HCT116 (cell line): Measurements from ENCODE around the gene KCND2. TPM values are rescaled to one million over a fixed set of nuclear protein-coding genes. Genes with fewer than 3 reads are reported as not detected.

Experiments used
- ATAC-seq: fragments of 200-7000 bp; cut with Tn5 transposase; 2 replicates; pipeline ENCODE4 v1.9.1; 2020; ENCODE audit warnings: mild to moderate bottlenecking, moderate library complexity
- BruUV-seq: library from RNA; stranded (reverse); fragments of 400-500 nt; replicated peaks from 2 replicates; lab custom pipeline; 2021; lab: Mats Ljungman, UMichigan
- CTCF ChIA-PET: fragments of 300-600 bp; sonication (Branson Sonifier 250); formaldehyde crosslinking; loops from one replicate; lab custom pipeline; 2021; ENCODE audit warnings: antibody characterized with exemption; lab: Charles Lee
- POLR2A ChIA-PET: fragments of 300-600, 350-600 bp; sonication (Branson Sonifier 250); formaldehyde crosslinking; loops from one replicate; lab custom pipeline; 2021; ENCODE audit warnings: antibody characterized with exemption; lab: Charles Lee
- RAD21 ChIA-PET, 2 experiments: fragments of 300-600 bp; sonication (Branson Sonifier 250); formaldehyde crosslinking; loops; one replicate each; lab custom pipeline; 2023; ENCODE audit warnings: low total read pairs in 2 of 2; ENCODE audit not compliant: uncharacterized antibody in 2 of 2, unreplicated experiment in 2 of 2, low non-redundant PET in 1 of 2; lab: Charles Lee
- DNase-seq: peaks from one replicate; pipeline ENCODE4 v3.0.0-alpha.2; 2010; ENCODE audit warnings: low read depth, low spot score
- H2AFZ ChIP-seq: fragments of 200-600 bp; shearing (Covaris generic), sonication (generic); 2 replicates; pipeline ENCODE4 v1.6.1; 2017; ENCODE audit warnings: low read depth, mixed run types, mixed read lengths, antibody characterized with exemption, low read length; ENCODE audit not compliant: poor library complexity, severe bottlenecking
- H3K27ac ChIP-seq: 2 replicates; pipeline ENCODE4 v1.5.1; 2012; ENCODE audit warnings: low read depth, low read length
- H3K27me3 ChIP-seq: fragments of 200-600 bp; sonication (generic); 2 replicates; pipeline ENCODE4 v1.6.1; 2016; ENCODE audit warnings: mixed run types, low read length, mixed read lengths; ENCODE audit not compliant: insufficient read depth
- H3K36me3 ChIP-seq, 2 experiments: fragments of 200-500 bp in 1 of 2; fragments of 200-600 bp in 1 of 2; sonication (Bioruptor generic) in 1 of 2; sonication (generic) in 1 of 2; 2 replicates each; pipeline versions ENCODE4 v1.5.1 to v1.6.1; 2014 to 2016; ENCODE audit warnings: low read length in 2 of 2, inconsistent platforms in 1 of 2, mixed read lengths in 1 of 2, mixed run types in 1 of 2; ENCODE audit not compliant: insufficient read depth in 2 of 2, control insufficient read depth in 1 of 2
- H3K4me1 ChIP-seq, 2 experiments: fragments of 200-600 bp in 1 of 2; sonication (generic) in 1 of 2; 2 replicates each; pipeline versions ENCODE4 v1.5.1 to v1.6.1; 2012 to 2017; ENCODE audit warnings: low read length in 2 of 2, inconsistent platforms in 1 of 2, mild to moderate bottlenecking in 1 of 2, mixed read lengths in 1 of 2, mixed run types in 1 of 2, moderate library complexity in 1 of 2; ENCODE audit not compliant: insufficient read depth in 2 of 2, control insufficient read depth in 1 of 2
- H3K4me2 ChIP-seq: fragments of 200-600 bp; sonication (generic); 2 replicates; pipeline ENCODE4 v1.6.1; 2017; ENCODE audit warnings: mixed run types, low read length, mixed read lengths
- H3K4me3 ChIP-seq, 2 experiments: fragments of 200-600 bp in 1 of 2; sonication (generic) in 1 of 2; replicated peaks in 1 of 2; 2 replicates each; pipeline ENCODE4 v1.5.1; 2011 to 2016; ENCODE audit warnings: low read length in 2 of 2, control low read depth in 1 of 2, low read depth in 1 of 2, mild to moderate bottlenecking in 1 of 2, mixed read lengths in 1 of 2, mixed run types in 1 of 2
- H3K79me2 ChIP-seq: fragments of 200-600 bp; sonication (generic); 2 replicates; pipeline ENCODE4 v1.6.1; 2017; ENCODE audit warnings: mild to moderate bottlenecking, mixed run types, low read length, moderate library complexity, mixed read lengths; ENCODE audit not compliant: insufficient read depth
- H3K9ac ChIP-seq: fragments of 200-600 bp; sonication (generic); 2 replicates; pipeline ENCODE4 v1.6.1; 2016; ENCODE audit warnings: low read length, mixed read lengths
- H3K9me2 ChIP-seq: fragments of 200-600 bp; sonication (generic), shearing (Covaris generic); 2 replicates; pipeline ENCODE4 v1.6.1; 2017; ENCODE audit warnings: mixed run types, mild to moderate bottlenecking, moderate library complexity; ENCODE audit not compliant: insufficient read depth
- H3K9me3 ChIP-seq, 2 experiments: fragments of 200-500 bp in 1 of 2; fragments of 200-600 bp in 1 of 2; sonication (Bioruptor generic) in 1 of 2; sonication (generic) in 1 of 2; 2 replicates each; pipeline ENCODE4 v1.6.1; 2014 to 2017; ENCODE audit warnings: low read length in 2 of 2, mixed read lengths in 2 of 2, inconsistent platforms in 1 of 2, low read depth in 1 of 2, mild to moderate bottlenecking in 1 of 2, mixed run types in 1 of 2, moderate library complexity in 1 of 2; ENCODE audit not compliant: control insufficient read depth in 1 of 2, insufficient read depth in 1 of 2
- H4K20me1 ChIP-seq: fragments of 200-600 bp; sonication (generic), shearing (Covaris generic); 2 replicates; pipeline ENCODE4 v1.6.1; 2017; ENCODE audit warnings: mixed run types, mild to moderate bottlenecking, moderate library complexity; ENCODE audit not compliant: insufficient read depth
- ATF3 ChIP-seq: IDR thresholded peaks from 2 replicates; pipeline ENCODE4 v1.6.1; 2012
- CBX3 ChIP-seq: IDR thresholded peaks from 2 replicates; pipeline ENCODE4 v1.6.1; 2012; ENCODE audit warnings: low read depth
- CTCF ChIP-seq, 3 experiments: fragments of 200-600 bp in 1 of 3; sonication (generic) in 1 of 3; IDR thresholded peaks in 2 of 3; conservative IDR thresholded peaks in 1 of 3; 2 replicates each; pipeline ENCODE4 v1.5.1; 2012 to 2017; ENCODE audit warnings: low read depth in 2 of 3, low read length in 2 of 3, antibody characterized with exemption in 1 of 3, borderline replicate concordance in 1 of 3, control low read depth in 1 of 3, mild to moderate bottlenecking in 1 of 3, mixed read lengths in 1 of 3, mixed run types in 1 of 3, moderate library complexity in 1 of 3; ENCODE audit not compliant: insufficient read depth in 1 of 3
- EGR1 ChIP-seq: IDR thresholded peaks from 2 replicates; pipeline ENCODE4 v1.6.1; 2012; ENCODE audit warnings: low read depth
- ELF1 ChIP-seq: IDR thresholded peaks from 2 replicates; pipeline ENCODE4 v1.6.1; 2012; ENCODE audit warnings: low read depth, borderline replicate concordance
- EZH2 ChIP-seq: fragments of 200-600 bp; sonication (generic); IDR thresholded peaks from 2 replicates; pipeline ENCODE4 v1.6.1; 2017; ENCODE audit warnings: antibody characterized with exemption, mixed run types
- EZH2phosphoT487 ChIP-seq: fragments of 200-600 bp; IDR thresholded peaks from 2 replicates; pipeline ENCODE4 v1.6.1; 2018; ENCODE audit warnings: antibody characterized with exemption, borderline replicate concordance
- FOSL1 ChIP-seq: IDR thresholded peaks from 2 replicates; pipeline ENCODE4 v1.6.1; 2012; ENCODE audit warnings: low read depth
- MAX ChIP-seq: IDR thresholded peaks from 2 replicates; pipeline ENCODE4 v1.6.1; 2012
- POLR2A ChIP-seq: IDR thresholded peaks from 2 replicates; pipeline ENCODE4 v1.7.0; 2011; ENCODE audit warnings: borderline replicate concordance; ENCODE audit not compliant: insufficient read depth, insufficient read length; ENCODE audit errors: extremely low read depth
- POLR2AphosphoS5 ChIP-seq: IDR thresholded peaks from 2 replicates; pipeline ENCODE4 v1.6.1; 2011; ENCODE audit warnings: mild to moderate bottlenecking, low read depth, low read length, moderate library complexity
- RAD21 ChIP-seq: IDR thresholded peaks from 2 replicates; pipeline ENCODE4 v1.6.1; 2012; ENCODE audit warnings: low read depth, mild to moderate bottlenecking
- SIN3A ChIP-seq: IDR thresholded peaks from 2 replicates; pipeline ENCODE4 v1.6.1; 2012; ENCODE audit warnings: low read depth
- SP1 ChIP-seq: IDR thresholded peaks from 2 replicates; pipeline ENCODE4 v1.6.1; 2012; ENCODE audit warnings: low read depth
- SRF ChIP-seq: IDR thresholded peaks from 2 replicates; pipeline ENCODE4 v1.6.1; 2012; ENCODE audit warnings: low read depth
- TCF7L2 ChIP-seq: IDR thresholded peaks from 2 replicates; pipeline ENCODE4 v1.7.0; 2011; ENCODE audit warnings: borderline replicate concordance, inconsistent platforms; ENCODE audit not compliant: insufficient read depth, insufficient read length; ENCODE audit errors: extremely low read depth
- YY1 ChIP-seq: IDR thresholded peaks from 2 replicates; pipeline ENCODE4 v1.6.1; 2011; ENCODE audit warnings: low read length, low read depth, moderate library complexity, mild to moderate bottlenecking; ENCODE audit not compliant: insufficient replicate concordance; ENCODE audit errors: extremely low read depth
- ZBTB33 ChIP-seq: IDR thresholded peaks from 2 replicates; pipeline ENCODE4 v1.6.1; 2011; ENCODE audit warnings: mild to moderate bottlenecking, low read length, moderate library complexity; ENCODE audit not compliant: insufficient replicate concordance; ENCODE audit errors: extremely low read depth
- ZFX ChIP-seq: fragments of 450-650 bp; IDR thresholded peaks from 2 replicates; pipeline ENCODE4 v1.6.1; 2017
- ZNF274 ChIP-seq: fragments of 200-500 bp; sonication (Bioruptor generic); IDR thresholded peaks from 2 replicates; pipeline ENCODE4 v1.6.1; 2014; ENCODE audit warnings: mild to moderate bottlenecking, low read depth, low read length, inconsistent platforms
- intact Hi-C: fragments of 100-400 bp; cut with micrococcal nuclease; formaldehyde crosslinking; loops from 2 replicates; pipeline ENCODE4 v1.10.0; 2022
- total RNA-seq: library from RNA; stranded (reverse); gene quantifications from one replicate; pipeline ENCODE4 v1.2.1, GENCODE V29; 2021; ENCODE audit not compliant: unreplicated experiment

The KCND2 gene
- total RNA-seq, 1 experiment from 2014 or later, result 0.05 TPM

- Histone ChIP-seq H3K79me2 (no peaks in the 10 kb centered on the region), H3K4me1 (no peaks in the 10 kb centered on the region), H4K20me1 (no peaks in the 10 kb centered on the region), H3K9me2 (no peaks in the 10 kb centered on the region), H2AFZ (no peak overlapping the region), H3K27me3 (no peaks in the 10 kb centered on the region), H3K4me3 (no peak overlapping the region), H3K36me3 (no peaks in the 10 kb centered on the region), H3K9me3 (no peaks in the 10 kb centered on the region), H3K9ac (no peak overlapping the region), H3K27ac (no peak overlapping the region), H3K4me2 (no peak overlapping the region)
- no peak for ATAC-seq
- ChIA-PET RAD21 (no interaction called here), POLR2A (no interaction called here), CTCF (no interaction called here)
- TF ChIP-seq EGR1 (no peak), FOSL1 (no peak), POLR2A (no peak), RAD21 (no peak), CBX3 (no peak), SP1 (no peak), ZNF274 (no peak), SRF (no peak), MAX (no peak), ZBTB33 (no peak), EZH2phosphoT487 (no peak), CTCF (IDR thresholded peaks at IDR 0.05 in 2 of 3, conservative IDR thresholded peaks at IDR 0.05 in 1 of 3; ENCODE audit: borderline replicate concordance in 1 of 3, insufficient read depth in 1 of 3, low read depth in 2 of 3, low read length in 2 of 3) (no peak), ZFX (no peak), POLR2AphosphoS5 (no peak), SIN3A (no peak), YY1 (no peak), TCF7L2 (no peak), ATF3 (no peak), ELF1 (no peak), EZH2 (no peak)
- BruUV-seq, result no TSS peak
- intact Hi-C loops, result no loop called here
- no peak for DNase-seq
Observed at GRCh38 chr7:120363414-120363813, 90.4 kb downstream of the KCND2 start.
